GM20000 (cell line): ENCODE results near the gene SYNGR3.

Source experiments
- DNase-seq: peaks from one replicate; pipeline ENCODE4 v3.0.0; 2012; ENCODE audit warnings: low spot score
- CTCF ChIP-seq: IDR thresholded peaks from 2 replicates; pipeline ENCODE4 v1.5.1; 2012; ENCODE audit warnings: mild to moderate bottlenecking, control low read depth; ENCODE audit errors: extremely low read depth, missing control alignments

SYNGR3 gene

DNA sequence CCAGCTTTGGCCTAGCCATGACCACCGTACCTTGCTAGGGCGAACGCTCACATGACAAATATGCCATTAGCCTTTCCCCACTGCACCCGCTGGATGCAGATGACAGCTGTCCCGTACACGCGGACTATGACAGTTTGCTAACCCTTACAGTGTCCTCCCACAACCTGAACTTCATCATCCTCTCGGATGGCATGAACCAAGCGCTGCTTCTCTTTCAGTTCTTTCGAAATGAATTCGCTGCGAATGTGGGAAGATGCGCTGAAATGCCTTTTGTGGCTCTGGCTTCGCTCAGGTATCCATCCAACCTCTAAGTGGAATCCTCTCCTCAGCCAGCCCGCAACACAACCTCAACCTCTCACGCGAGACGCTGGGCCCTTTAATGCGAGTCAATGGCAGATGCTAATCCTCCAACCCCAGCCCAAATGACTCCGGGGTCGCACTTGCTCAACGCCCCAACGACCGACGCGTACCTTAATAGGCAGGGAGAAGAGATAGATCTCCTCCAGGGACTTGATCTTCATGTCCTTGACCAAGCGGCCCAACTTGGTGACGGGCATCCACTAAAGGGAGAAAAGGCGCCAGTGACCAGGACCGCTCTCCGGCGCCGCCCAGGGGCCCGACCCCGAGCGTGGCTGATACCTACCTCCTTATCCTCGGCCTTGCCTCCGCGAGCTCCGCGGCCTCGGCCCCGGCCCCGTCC, 25.8 kb upstream of the SYNGR3 start:
- DNase-seq = no peak
- TF ChIP-seq CTCF = peak; percentile 35

DNA sequence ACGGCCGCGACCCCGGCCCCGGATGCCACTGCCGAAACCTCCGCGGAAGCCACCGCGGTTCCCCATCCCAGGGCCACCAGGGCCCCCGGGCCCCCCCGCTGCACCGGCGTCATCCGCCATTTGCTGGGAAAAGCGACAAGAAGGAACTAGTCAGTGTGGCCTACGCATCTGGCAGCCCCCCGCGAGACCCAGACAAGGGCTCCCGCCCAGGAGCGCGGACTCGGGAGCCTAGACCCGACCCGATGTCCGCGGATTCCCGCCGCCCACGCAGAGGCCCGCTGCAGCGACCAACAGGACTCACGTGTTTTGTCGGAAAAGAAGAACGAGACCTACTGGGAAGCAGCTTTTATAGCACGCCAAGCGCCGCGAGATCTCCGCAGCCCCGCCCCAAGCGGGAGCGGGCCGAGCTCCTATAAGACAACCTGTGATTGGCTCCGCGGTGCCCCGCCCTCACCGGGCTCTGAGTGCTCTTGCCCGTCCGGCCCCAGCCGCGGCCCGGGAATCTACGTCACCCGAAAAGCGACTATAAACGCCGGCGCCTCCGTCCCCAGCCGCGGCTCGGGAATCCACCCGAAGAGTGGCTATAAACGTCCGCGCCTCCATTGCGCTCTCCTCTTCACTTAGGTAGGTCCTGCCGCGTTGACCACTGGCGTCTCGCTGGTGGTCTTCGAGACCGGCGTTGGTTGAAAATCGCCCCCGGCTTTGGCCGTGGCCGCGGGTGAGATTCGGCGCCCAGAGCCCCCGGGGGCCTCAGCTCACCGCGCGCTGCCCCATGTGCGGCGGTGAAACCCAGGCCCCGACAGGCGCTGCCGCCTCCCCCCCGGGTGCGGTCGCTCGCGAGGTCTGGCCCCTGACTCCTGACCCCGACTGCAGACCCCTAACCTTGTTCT, 25.0 kb upstream of the SYNGR3 start, which contains the start of gene RPS2:
TSS of gene RPS2 (minus strand) at position 321 of the 890 bp plus-strand sequence. CDS start at position 120, 201 bp downstream.
- DNase-seq = peak; percentile 100
- TF ChIP-seq CTCF = no peak

- DNase-seq = no peak
- no peak for TF ChIP-seq CTCF
Observed at GRCh38 chr16:1965396-1966001, 24.3 kb upstream of the SYNGR3 start.

GRCh38 chr16:1966460-1966859, 23.3 kb upstream of the SYNGR3 start, which contains the start of gene RNF151:
RNF151 (plus strand) TSS chr16:1966856; CDS start chr16:1966882, 26 bp downstream.
- no peak for DNase-seq
- TF ChIP-seq CTCF = no peak

DNA sequence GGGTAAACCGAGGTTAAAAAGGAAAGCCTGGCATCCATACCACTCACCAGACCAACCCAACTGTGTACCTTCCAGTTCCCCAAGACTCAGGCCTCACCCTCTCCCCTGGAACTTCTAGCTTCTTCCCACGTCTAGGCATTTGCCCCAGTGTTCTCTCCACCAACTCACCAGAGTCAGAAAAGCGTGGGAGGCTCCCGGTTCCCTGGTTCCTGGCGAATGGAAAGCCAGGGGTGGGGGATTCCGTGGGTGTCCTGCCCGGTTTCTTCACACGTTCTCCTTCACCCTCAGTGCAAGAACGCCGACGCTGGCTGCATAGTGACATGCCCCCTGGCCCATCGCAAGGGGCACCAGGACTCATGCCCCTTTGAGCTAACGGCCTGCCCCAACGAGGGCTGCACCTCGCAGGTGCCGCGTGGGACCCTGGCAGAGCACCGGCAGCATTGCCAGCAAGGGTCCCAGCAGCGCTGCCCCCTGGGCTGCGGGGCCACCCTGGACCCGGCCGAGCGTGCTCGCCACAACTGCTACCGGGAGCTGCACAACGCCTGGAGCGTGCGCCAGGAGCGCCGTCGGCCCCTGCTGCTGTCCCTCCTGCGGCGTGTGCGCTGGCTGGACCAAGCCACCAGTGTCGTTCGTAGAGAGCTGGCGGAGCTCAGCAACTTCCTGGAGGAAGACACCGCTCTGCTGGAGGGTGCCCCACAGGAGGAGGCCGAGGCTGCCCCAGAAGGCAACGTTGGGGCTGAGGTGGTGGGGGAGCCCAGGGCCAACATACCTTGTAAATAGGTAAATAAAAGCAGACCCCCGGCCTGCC, 21.4 kb upstream of the SYNGR3 start:
- TF ChIP-seq CTCF = no peak
- no peak for DNase-seq

DNA sequence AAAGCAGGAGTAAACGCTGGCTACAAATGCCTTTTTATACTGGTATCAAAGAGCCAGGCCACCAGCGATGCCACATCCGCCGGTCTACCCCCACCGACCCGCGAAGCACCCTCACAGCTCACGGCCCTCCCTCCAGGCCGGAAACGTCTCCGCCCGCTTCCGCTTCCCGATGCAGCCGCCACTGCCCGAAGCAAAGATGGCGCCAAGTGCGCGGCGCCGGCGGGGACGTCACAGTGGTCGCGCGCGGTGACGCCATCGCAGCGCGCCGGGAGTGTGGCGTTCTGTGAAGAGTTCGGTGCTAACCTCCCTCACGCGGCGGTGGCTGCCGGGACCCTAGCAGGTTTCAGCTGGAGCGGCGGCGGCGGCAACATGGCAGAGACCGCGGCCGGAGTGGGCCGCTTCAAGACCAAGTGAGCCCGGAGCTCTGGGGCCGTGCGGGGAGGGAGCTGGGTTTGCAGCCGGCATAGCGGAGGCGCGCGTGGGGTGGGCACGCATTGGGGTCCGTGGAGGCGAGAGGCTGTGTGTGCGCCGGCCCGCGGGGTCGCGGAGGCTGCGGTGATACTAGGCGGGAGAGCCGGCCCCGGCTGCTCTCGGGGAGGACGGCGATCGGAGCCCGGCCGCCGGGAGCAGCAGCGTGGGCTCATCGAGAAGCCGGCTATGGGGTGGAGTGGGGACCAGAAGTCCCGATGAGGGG, 17.8 kb upstream of the SYNGR3 start, which contains the start of gene TBL3:
TSS of gene TBL3 (plus strand) at position 258 of the 694 bp plus-strand sequence. CDS start at position 370, 112 bp downstream.
- DNase-seq = peak; percentile 97

More for the DNA sequence above, 17.8 kb upstream of the SYNGR3 start, which contains the start of gene TBL3:
- TF ChIP-seq CTCF = no peak
